ENCODE measurements around the gene ARID3A. TPM values are rescaled to one million over a fixed set of nuclear protein-coding genes. Genes with fewer than 3 reads are reported as not detected.

The ARID3A gene
- total RNA-seq, 1 experiment from 2014 or later, result 28.9 TPM

- H3K27ac ChIP-seq (ENCODE audit: low read length), result no peak overlapping the region
- TF ChIP-seq SIN3A (IDR thresholded peaks at IDR 0.05; ENCODE audit: borderline replicate concordance, insufficient read depth, low read depth, low read length) (no peak), POLR2AphosphoS5 (IDR thresholded peaks at IDR 0.05; ENCODE audit: low read depth, low read length) (no peak), REST (IDR thresholded peaks at IDR 0.05; ENCODE audit: insufficient read depth in 1 of 2, low read depth in 2 of 2, low read length in 1 of 2) (no peak), CTCF (IDR thresholded peaks at IDR 0.05) (no peak), TCF7L2 (IDR thresholded peaks at IDR 0.05; ENCODE audit: low read depth, low read length) (no peak)
- no peaks in the 10 kb centered on the region for H3K27me3 ChIP-seq (ENCODE audit: control insufficient read depth, insufficient read depth, low read length)
- POLR2A ChIA-PET, result no interaction called here
- DNase-seq (ENCODE audit: low read depth, low spot score) (no peak), ATAC-seq (no peak)
- no TSS peak for BruUV-seq (replicated peaks)
- CTCF ChIA-PET, result no interaction called here
- intact Hi-C loops (cut with micrococcal nuclease; ENCODE audit: unreplicated experiment) (no loop called here), in situ Hi-C loops (cut with HindIII; ENCODE audit: low pct_unique_long_range_greater_than_20kb, low sequenced_read_pairs) (no loop called here)
- H3K9me3 ChIP-seq (ENCODE audit: control insufficient read depth, insufficient read depth, low read depth, low read length), result no peaks in the 10 kb centered on the region
- H3K36me3 ChIP-seq (ENCODE audit: control insufficient read depth, insufficient read depth, low read length), result no peaks in the 10 kb centered on the region
- H3K4me1 ChIP-seq (ENCODE audit: control insufficient read depth, insufficient read depth, low read length), result no peaks in the 10 kb centered on the region; the same call in 1 of the 2 replicates
- H3K4me3 ChIP-seq (ENCODE audit: low read depth in 2 of 2, low read length in 2 of 2), result no peak overlapping the region
Observed at GRCh38 chr19:1008268-1009040, 82.6 kb downstream of the ARID3A start.

- ChIA-PET CTCF (interaction anchor here (0.6 kb wide), 1 partner anchor 39 kb away, joined by 3 read pairs; no protein-coding TSS in a partner anchor), POLR2A (no interaction called here)
- H3K4me3 ChIP-seq (ENCODE audit: low read depth in 2 of 2, low read length in 2 of 2), result no peak overlapping the region
- no peak overlapping the region for H3K27ac ChIP-seq (ENCODE audit: low read length)
- ATAC-seq (peak; percentile 15), DNase-seq (ENCODE audit: low read depth, low spot score) (no peak)
- H3K27me3 ChIP-seq (ENCODE audit: control insufficient read depth, insufficient read depth, low read length), result no peaks in the 10 kb centered on the region
- no peaks in the 10 kb centered on the region for H3K9me3 ChIP-seq (ENCODE audit: control insufficient read depth, insufficient read depth, low read depth, low read length)
- BruUV-seq (replicated peaks), result TSS peak; percentile 98
- TF ChIP-seq CTCF (IDR thresholded peaks at IDR 0.05) (no peak), POLR2AphosphoS5 (IDR thresholded peaks at IDR 0.05; ENCODE audit: low read depth, low read length) (no peak), SIN3A (IDR thresholded peaks at IDR 0.05; ENCODE audit: borderline replicate concordance, insufficient read depth, low read depth, low read length) (no peak), TCF7L2 (IDR thresholded peaks at IDR 0.05; ENCODE audit: low read depth, low read length) (no peak), REST (IDR thresholded peaks at IDR 0.05; ENCODE audit: insufficient read depth in 1 of 2, low read depth in 2 of 2, low read length in 1 of 2) (no peak)
- no peaks in the 10 kb centered on the region for H3K36me3 ChIP-seq (ENCODE audit: control insufficient read depth, insufficient read depth, low read length)
- no peaks in the 10 kb centered on the region; the same call in 1 of the 2 replicates for H3K4me1 ChIP-seq (ENCODE audit: control insufficient read depth, insufficient read depth, low read length)
- intact Hi-C loops (cut with micrococcal nuclease; ENCODE audit: unreplicated experiment), result no loop called here
- in situ Hi-C loops (cut with HindIII; ENCODE audit: low pct_unique_long_range_greater_than_20kb, low sequenced_read_pairs), result no loop called here
Observed at GRCh38 chr19:1009041-1009980, 83.5 kb downstream of the ARID3A start.

Data from Panc1 (cell line).